NCI-H524 treated with DMSO at 0.1 percent for 48 hours (cell line): ENCODE results near the gene BMPR1B.
"Not testable (repeated sequence)": the region's sequence is repeated elsewhere in the genome, so short reads cannot be mapped to it uniquely, and the experiment has no call there.

Experiments used
- DNase-seq: peaks from one replicate; lab custom pipeline; 2025; lab: John Stamatoyannopoulos, UW

BMPR1B gene

GRCh38 chr4:95142932-95143331 is 385.2 kb downstream of the BMPR1B start:
- no peak for DNase-seq

- no peak for DNase-seq
These were observed 393.5 kb downstream of the BMPR1B start for GRCh38 chr4:95151255-95151654.

GRCh38 chr4:95153182-95153581 is 395.4 kb downstream of the BMPR1B start:
- no peak for DNase-seq

- DNase-seq, result no peak
These were observed 398.1 kb downstream of the BMPR1B start for GRCh38 chr4:95155759-95156451.

GRCh38 chr4:95156452-95156765 is 398.7 kb downstream of the BMPR1B start:
- DNase-seq, result no peak

GRCh38 chr4:95157596-95157995 is 399.8 kb downstream of the BMPR1B start:
- DNase-seq, result no peak

- no peak for DNase-seq
These were observed 400.3 kb downstream of the BMPR1B start for GRCh38 chr4:95158045-95158444.

GRCh38 chr4:95158626-95159025 is 400.9 kb downstream of the BMPR1B start:
- DNase-seq, result no peak

- DNase-seq, result no peak
These were observed 401.6 kb downstream of the BMPR1B start for GRCh38 chr4:95159384-95159783.

GRCh38 chr4:95161781-95162469 is 404.2 kb downstream of the BMPR1B start:
- no peak for DNase-seq

GRCh38 chr4:95162867-95163266 is 405.1 kb downstream of the BMPR1B start:
- no peak for DNase-seq

- no peak for DNase-seq
These were observed 408.3 kb downstream of the BMPR1B start for GRCh38 chr4:95165926-95166524.

- DNase-seq, result no peak
These were observed 410.1 kb downstream of the BMPR1B start for GRCh38 chr4:95167805-95168204.

GRCh38 chr4:95170176-95170575 is 412.4 kb downstream of the BMPR1B start:
- no peak for DNase-seq

GRCh38 chr4:95171377-95171776 is 413.6 kb downstream of the BMPR1B start:
- DNase-seq, result not testable (repeated sequence)

GRCh38 chr4:95178938-95179337 is 421.2 kb downstream of the BMPR1B start:
- DNase-seq, result no peak

GRCh38 chr4:95180531-95181242 is 422.9 kb downstream of the BMPR1B start:
- DNase-seq, result no peak

- DNase-seq, result no peak
These were observed 423.7 kb downstream of the BMPR1B start for GRCh38 chr4:95181243-95181995.

- no peak for DNase-seq
These were observed 424.2 kb downstream of the BMPR1B start for GRCh38 chr4:95181996-95182306.

- DNase-seq, result no peak
These were observed 426.1 kb downstream of the BMPR1B start for GRCh38 chr4:95183656-95184408.

- DNase-seq, result no peak
These were observed 428.9 kb downstream of the BMPR1B start for GRCh38 chr4:95186666-95187065.
